Right atrium auricular region (tissue), 2 donors: ENCODE data around the gene SLC10A1. TPM values are rescaled to one million over a fixed set of nuclear protein-coding genes. Genes with fewer than 3 reads are reported as not detected.
"Not testable (repeated sequence)": the region's sequence is repeated elsewhere in the genome, so short reads cannot be mapped to it uniquely, and the experiment has no call there.

Experiments
- DNase-seq: peaks from one replicate; pipeline ENCODE4 v3.0.0-alpha.2; 2019; ENCODE audit warnings: low spot score
- H3K27ac ChIP-seq, 2 donors: fragments of 200-600 bp; sonication (generic); 1 replicate in 1 of 2; 2 replicates in 1 of 2; pipeline ENCODE4 v1.5.1; 2016 to 2019
- H3K27me3 ChIP-seq, 2 donors: fragments of 200-600 bp; sonication (generic); one replicate each; pipeline versions ENCODE4 v1.5.1 to v1.6.0; 2017 to 2019
- H3K36me3 ChIP-seq: fragments of 200-600 bp; sonication (generic); one replicate; pipeline ENCODE4 v1.5.1; 2016
- H3K4me1 ChIP-seq, 2 donors: fragments of 200-600 bp; sonication (generic); one replicate each; pipeline versions ENCODE4 v1.5.1 to v1.6.0; 2017 to 2019
- H3K4me3 ChIP-seq, 2 donors: fragments of 200-600 bp; sonication (generic); 1 replicate in 1 of 2; 2 replicates in 1 of 2; pipeline ENCODE4 v1.5.1; 2017 to 2019; ENCODE audit warnings: mild to moderate bottlenecking in 1 of 2, moderate library complexity in 1 of 2
- H3K9me3 ChIP-seq, 2 donors: fragments of 200-600 bp; sonication (generic); one replicate each; pipeline ENCODE4 v1.5.1; 2019
- total RNA-seq, 2 donors: library from RNA; depleted of rRNA; stranded (reverse); fragments of >200 nt; gene quantifications; one replicate each; pipeline ENCODE4 v1.1.0, GENCODE V29; 2016
- TF ChIP-seq, protein P1 (sequence below), 2 donors: fragments of 200-600 bp; sonication (generic); IDR thresholded peaks; one replicate each; pipeline ENCODE4 v1.5.1; 2019; ENCODE audit warnings: antibody characterized with exemption in 2 of 2

Gene SLC10A1
- total RNA-seq, 2 donors from 2014 or later = 0.16 TPM; not detected in 1

DNA sequence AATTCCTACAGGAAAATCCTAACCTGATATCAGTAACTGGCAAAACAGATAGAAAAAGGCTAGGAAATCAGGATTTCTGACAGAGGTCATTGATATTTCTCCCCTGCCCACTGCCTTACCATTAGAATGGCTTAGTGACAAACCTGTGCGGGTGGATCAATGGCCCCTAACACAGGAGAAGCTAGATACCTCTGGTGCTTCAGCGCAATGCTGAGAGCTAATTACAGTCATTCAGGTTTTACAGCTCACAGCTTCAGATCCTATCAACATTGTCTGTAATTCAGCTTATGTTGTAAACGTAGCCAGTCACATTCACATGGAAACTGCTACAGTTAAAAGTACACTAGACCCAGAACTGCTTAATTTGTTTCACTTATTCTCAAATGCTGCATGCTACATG is 17.4 kb upstream of the SLC10A1 start:
- no peak for DNase-seq
- no peak overlapping the region for H3K4me3 ChIP-seq
- no peaks in the 10 kb centered on the region for H3K9me3 ChIP-seq
- peaks cover 0 to 5% of the 10 kb centered on the region in 2 donors for H3K27me3 ChIP-seq
- no peaks in the 10 kb centered on the region for H3K4me1 ChIP-seq
- no peaks in the 10 kb centered on the region for H3K36me3 ChIP-seq
- no peak overlapping the region for H3K27ac ChIP-seq
- TF ChIP-seq, protein P1, sequence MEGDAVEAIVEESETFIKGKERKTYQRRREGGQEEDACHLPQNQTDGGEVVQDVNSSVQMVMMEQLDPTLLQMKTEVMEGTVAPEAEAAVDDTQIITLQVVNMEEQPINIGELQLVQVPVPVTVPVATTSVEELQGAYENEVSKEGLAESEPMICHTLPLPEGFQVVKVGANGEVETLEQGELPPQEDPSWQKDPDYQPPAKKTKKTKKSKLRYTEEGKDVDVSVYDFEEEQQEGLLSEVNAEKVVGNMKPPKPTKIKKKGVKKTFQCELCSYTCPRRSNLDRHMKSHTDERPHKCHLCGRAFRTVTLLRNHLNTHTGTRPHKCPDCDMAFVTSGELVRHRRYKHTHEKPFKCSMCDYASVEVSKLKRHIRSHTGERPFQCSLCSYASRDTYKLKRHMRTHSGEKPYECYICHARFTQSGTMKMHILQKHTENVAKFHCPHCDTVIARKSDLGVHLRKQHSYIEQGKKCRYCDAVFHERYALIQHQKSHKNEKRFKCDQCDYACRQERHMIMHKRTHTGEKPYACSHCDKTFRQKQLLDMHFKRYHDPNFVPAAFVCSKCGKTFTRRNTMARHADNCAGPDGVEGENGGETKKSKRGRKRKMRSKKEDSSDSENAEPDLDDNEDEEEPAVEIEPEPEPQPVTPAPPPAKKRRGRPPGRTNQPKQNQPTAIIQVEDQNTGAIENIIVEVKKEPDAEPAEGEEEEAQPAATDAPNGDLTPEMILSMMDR (IDR thresholded peaks at IDR 0.05) = no peak

DNA sequence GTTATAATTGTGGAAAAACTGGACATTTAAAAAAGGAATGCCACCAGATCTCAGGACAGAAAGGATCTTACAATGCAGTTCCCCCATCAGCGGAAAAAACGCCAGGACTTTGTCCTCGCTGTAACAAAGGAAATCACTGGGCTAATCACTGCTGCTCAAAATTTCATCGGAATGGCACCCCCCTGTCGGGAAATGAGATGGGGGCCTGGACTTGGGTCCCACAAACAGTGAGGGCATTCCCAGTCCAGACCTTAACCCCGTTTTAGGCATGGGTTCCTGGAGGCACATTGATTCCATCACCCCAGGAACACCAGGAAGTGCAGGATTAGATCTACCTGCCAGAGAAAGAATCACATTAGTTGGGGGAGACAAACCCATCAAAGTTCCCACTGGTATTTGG is 16.3 kb upstream of the SLC10A1 start:
- H3K9me3 ChIP-seq, DNase-seq, H3K27ac ChIP-seq, H3K36me3 ChIP-seq, H3K4me1 ChIP-seq, H3K4me3 ChIP-seq, H3K27me3 ChIP-seq: not testable (repeated sequence)

DNA sequence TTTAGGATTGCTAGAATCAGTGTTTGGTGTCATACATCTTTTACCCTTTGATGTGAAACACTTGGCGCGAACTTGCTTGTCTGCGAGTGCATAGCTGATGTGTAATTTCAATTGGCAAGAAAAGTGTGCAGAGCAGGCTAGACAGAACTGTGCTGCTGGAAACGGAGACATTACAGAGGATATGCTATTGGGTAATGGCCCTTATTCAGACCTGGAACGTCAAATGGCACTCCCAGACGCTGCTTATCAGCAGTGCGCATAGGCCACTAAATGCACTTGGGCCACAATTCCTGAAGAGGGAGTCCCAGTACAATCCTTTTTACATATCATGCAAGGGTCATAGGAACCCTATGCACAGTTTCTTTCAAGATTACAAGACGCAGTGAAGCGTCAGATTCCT is 15.7 kb upstream of the SLC10A1 start:
- Histone ChIP-seq H3K36me3 (no peaks in the 10 kb centered on the region), H3K4me1 (no peaks in the 10 kb centered on the region), H3K4me3 (no peak overlapping the region), H3K27ac (no peak overlapping the region), H3K9me3 (no peaks in the 10 kb centered on the region), H3K27me3 (peaks cover 0 to 1% of the 10 kb centered on the region in 2 donors)
- TF ChIP-seq, protein P1 (IDR thresholded peaks at IDR 0.05) = no peak
- DNase-seq = no peak

DNA sequence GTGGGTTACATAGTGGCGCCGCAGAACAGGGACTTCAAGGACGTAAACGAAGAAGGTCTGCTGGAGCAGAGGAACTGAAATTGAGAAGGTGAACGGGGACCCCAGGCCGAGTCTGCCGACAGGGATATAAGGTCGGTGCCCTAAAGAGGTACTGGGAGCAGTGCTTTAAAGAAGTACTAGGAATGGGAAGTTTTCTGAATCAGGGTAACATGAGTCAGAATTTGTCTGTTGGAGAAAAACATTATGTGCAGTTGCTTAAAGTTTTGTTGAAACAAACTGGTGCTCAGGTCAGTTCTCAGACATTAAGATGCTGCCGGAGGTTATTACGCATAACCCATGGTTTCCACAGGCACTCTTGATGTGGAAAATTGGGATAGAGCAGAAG is 14.8 kb upstream of the SLC10A1 start:
- H3K36me3 ChIP-seq = no peaks in the 10 kb centered on the region
- no peaks in the 10 kb centered on the region for H3K9me3 ChIP-seq
- no peak overlapping the region for H3K27ac ChIP-seq
- TF ChIP-seq, protein P1 (IDR thresholded peaks at IDR 0.05) = no peak
- no peaks in the 10 kb centered on the region for H3K27me3 ChIP-seq
- no peaks in the 10 kb centered on the region for H3K4me1 ChIP-seq
- DNase-seq = no peak
- H3K4me3 ChIP-seq = no peak overlapping the region

DNA sequence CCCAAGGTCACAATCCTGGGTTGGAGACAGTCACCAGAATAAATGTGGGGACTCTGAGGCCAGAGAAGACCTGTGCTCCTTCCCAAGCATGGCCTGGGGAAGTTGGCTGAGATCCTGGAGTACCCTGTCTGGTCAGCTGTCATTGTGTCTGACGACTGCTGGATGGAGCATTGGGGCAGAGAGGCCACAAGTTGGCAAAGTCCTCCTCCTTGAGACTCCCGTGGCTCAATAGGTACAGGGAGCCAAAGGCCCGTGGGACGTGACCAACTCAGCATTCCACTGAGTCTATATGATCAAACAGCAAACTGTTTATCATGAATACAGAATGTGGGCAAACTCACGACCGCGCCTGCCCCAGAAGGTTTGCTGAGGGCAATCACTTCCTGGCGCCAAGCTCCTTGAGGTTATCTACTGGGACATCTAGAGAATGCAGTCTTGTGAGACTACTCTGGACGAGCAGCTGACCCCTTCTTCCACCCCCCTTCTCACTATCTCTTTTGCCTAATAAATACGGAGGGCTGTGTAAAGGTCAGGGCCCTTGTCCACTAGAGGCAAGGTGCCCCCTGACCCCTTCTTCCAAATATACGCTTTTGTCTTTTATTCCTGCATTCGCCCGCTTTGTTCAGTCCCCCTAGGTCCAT is 14.3 kb upstream of the SLC10A1 start:
- H3K27me3 ChIP-seq = no peaks in the 10 kb centered on the region
- H3K4me3 ChIP-seq = no peak overlapping the region
- no peaks in the 10 kb centered on the region for H3K9me3 ChIP-seq
- H3K36me3 ChIP-seq = no peaks in the 10 kb centered on the region
- TF ChIP-seq, protein P1 (IDR thresholded peaks at IDR 0.05) = no peak
- no peak for DNase-seq
- no peak overlapping the region for H3K27ac ChIP-seq
- H3K4me1 ChIP-seq = no peaks in the 10 kb centered on the region

DNA sequence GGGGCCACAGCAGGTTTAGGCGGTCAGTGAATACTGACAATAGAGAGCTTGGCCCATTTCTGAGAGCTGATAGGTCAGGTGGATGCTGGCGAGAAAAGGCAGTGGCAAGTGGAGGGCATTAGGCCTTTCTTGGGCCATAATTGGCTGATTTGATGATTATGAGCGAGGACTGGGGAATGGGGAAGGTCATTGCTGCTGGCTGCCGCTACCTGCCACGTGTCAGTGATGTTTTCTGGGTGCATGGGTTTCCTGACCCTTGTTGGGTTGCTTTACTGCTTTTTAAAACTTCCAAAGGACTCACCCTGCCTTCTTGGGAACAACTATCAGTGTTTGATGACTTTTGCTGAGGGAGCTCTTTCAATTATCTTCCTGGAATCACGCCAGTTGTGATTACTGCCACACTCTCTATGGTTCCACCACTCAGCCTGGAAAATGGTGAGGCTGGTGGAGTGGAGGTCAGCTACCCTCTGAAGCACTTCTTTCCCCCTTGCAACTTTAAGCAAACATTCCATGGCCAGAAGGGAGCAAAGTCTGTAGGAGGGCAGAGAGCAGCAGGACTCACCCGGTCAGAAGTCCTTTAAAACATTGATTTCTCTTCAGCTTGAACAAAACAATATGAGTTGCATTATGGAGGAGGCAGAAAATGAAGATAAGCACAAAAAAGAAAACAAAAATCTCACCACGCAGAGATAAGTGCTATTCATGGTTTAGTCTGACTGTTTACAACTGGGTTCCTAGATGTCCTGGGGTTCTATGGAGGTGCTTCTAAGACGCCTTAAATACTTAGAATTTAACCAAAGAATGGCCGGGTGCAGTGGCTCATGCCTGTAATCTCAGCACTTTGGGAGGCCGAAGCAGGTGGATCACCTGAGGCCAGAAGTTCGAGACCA is 12.1 kb upstream of the SLC10A1 start:
- Histone ChIP-seq H3K9me3 (no peaks in the 10 kb centered on the region), H3K4me3 (no peak overlapping the region), H3K4me1 (no peaks in the 10 kb centered on the region), H3K27ac (no peak overlapping the region), H3K36me3 (no peaks in the 10 kb centered on the region), H3K27me3 (no peaks in the 10 kb centered on the region)
- DNase-seq = no peak
- TF ChIP-seq, protein P1 (IDR thresholded peaks at IDR 0.05) = no peak
